Measurements from ENCODE around the gene CDC42EP4.

The CDC42EP4 gene

GRCh38 chr17:73261952-73262675 is 49.7 kb downstream of the CDC42EP4 start:
- Histone ChIP-seq H3K27me3 (ENCODE audit: control insufficient read depth, insufficient read depth, low read length) (peaks cover 14% of the 10 kb centered on the region), H3K36me3 (ENCODE audit: control insufficient read depth, insufficient read depth, low read length) (no peaks in the 10 kb centered on the region), H3K9me3 (ENCODE audit: control insufficient read depth, insufficient read depth, low read length) (no peaks in the 10 kb centered on the region), H3K27ac (ENCODE audit: low read depth, low read length) (peak overlapping the region; percentile 66), H3K4me3 (ENCODE audit: low read depth, low read length) (0 out of 2 replicates have a peak overlapping the region, but pooled peaks have one; percentile 31), H3K4me1 (ENCODE audit: control insufficient read depth, insufficient read depth, low read length) (peaks cover 20% of the 10 kb centered on the region), H3K9ac (ENCODE audit: low read depth, low read length) (no peak overlapping the region)

GRCh38 chr17:73261617-73261951 is 50.2 kb downstream of the CDC42EP4 start, which contains the start of gene CPSF4L:
TSS of gene CPSF4L (minus strand) at chr17:73261880. CDS start at chr17:73261818, 62 bp downstream.
- H3K4me1 ChIP-seq (ENCODE audit: control insufficient read depth, insufficient read depth, low read length) = peaks cover 20% of the 10 kb centered on the region
- peak within 1 kb of the TSS; percentile 66 for H3K27ac ChIP-seq (ENCODE audit: low read depth, low read length)
- no peaks in the 10 kb centered on the region for H3K9me3 ChIP-seq (ENCODE audit: control insufficient read depth, insufficient read depth, low read length)
- H3K9ac ChIP-seq (ENCODE audit: low read depth, low read length) = no peak within 1 kb of the TSS
- peaks cover 14% of the 10 kb centered on the region for H3K27me3 ChIP-seq (ENCODE audit: control insufficient read depth, insufficient read depth, low read length)
- H3K4me3 ChIP-seq (ENCODE audit: low read depth, low read length) = 0 out of 2 replicates have a peak within 1 kb of the TSS, but pooled peaks have one; percentile 31
- no peaks in the 10 kb centered on the region for H3K36me3 ChIP-seq (ENCODE audit: control insufficient read depth, insufficient read depth, low read length)

- H3K27me3 ChIP-seq (ENCODE audit: control insufficient read depth, insufficient read depth, low read length) = no peaks in the 10 kb centered on the region
- peaks cover 17% of the 10 kb centered on the region for H3K4me1 ChIP-seq (ENCODE audit: control insufficient read depth, insufficient read depth, low read length)
- H3K4me3 ChIP-seq (ENCODE audit: low read depth, low read length) = no peak overlapping the region
- no peak overlapping the region for H3K27ac ChIP-seq (ENCODE audit: low read depth, low read length)
- H3K9me3 ChIP-seq (ENCODE audit: control insufficient read depth, insufficient read depth, low read length) = no peaks in the 10 kb centered on the region
- H3K9ac ChIP-seq (ENCODE audit: low read depth, low read length) = no peak overlapping the region
- no peaks in the 10 kb centered on the region for H3K36me3 ChIP-seq (ENCODE audit: control insufficient read depth, insufficient read depth, low read length)
Observed at GRCh38 chr17:73257516-73257915, 54.3 kb downstream of the CDC42EP4 start.

GRCh38 chr17:73256220-73256619 is 55.6 kb downstream of the CDC42EP4 start:
- H3K9me3 ChIP-seq (ENCODE audit: control insufficient read depth, insufficient read depth, low read length) = no peaks in the 10 kb centered on the region
- H3K27ac ChIP-seq (ENCODE audit: low read depth, low read length) = no peak overlapping the region
- H3K4me3 ChIP-seq (ENCODE audit: low read depth, low read length) = no peak overlapping the region
- no peaks in the 10 kb centered on the region for H3K27me3 ChIP-seq (ENCODE audit: control insufficient read depth, insufficient read depth, low read length)
- H3K36me3 ChIP-seq (ENCODE audit: control insufficient read depth, insufficient read depth, low read length) = no peaks in the 10 kb centered on the region
- no peak overlapping the region for H3K9ac ChIP-seq (ENCODE audit: low read depth, low read length)
- peaks cover 7% of the 10 kb centered on the region for H3K4me1 ChIP-seq (ENCODE audit: control insufficient read depth, insufficient read depth, low read length)

- Histone ChIP-seq H3K36me3 (ENCODE audit: control insufficient read depth, insufficient read depth, low read length) (no peaks in the 10 kb centered on the region), H3K9ac (ENCODE audit: low read depth, low read length) (no peak overlapping the region), H3K27ac (ENCODE audit: low read depth, low read length) (no peak overlapping the region), H3K4me3 (ENCODE audit: low read depth, low read length) (no peak overlapping the region), H3K27me3 (ENCODE audit: control insufficient read depth, insufficient read depth, low read length) (no peaks in the 10 kb centered on the region), H3K9me3 (ENCODE audit: control insufficient read depth, insufficient read depth, low read length) (no peaks in the 10 kb centered on the region), H3K4me1 (ENCODE audit: control insufficient read depth, insufficient read depth, low read length) (peaks cover 7% of the 10 kb centered on the region)
Observed at GRCh38 chr17:73255671-73256181, 56.1 kb downstream of the CDC42EP4 start.

- Histone ChIP-seq H3K4me3 (ENCODE audit: low read depth, low read length) (no peak overlapping the region), H3K9ac (ENCODE audit: low read depth, low read length) (no peak overlapping the region), H3K4me1 (ENCODE audit: control insufficient read depth, insufficient read depth, low read length) (peaks cover 7% of the 10 kb centered on the region), H3K27ac (ENCODE audit: low read depth, low read length) (no peak overlapping the region), H3K9me3 (ENCODE audit: control insufficient read depth, insufficient read depth, low read length) (no peaks in the 10 kb centered on the region), H3K36me3 (ENCODE audit: control insufficient read depth, insufficient read depth, low read length) (peaks cover 20% of the 10 kb centered on the region), H3K27me3 (ENCODE audit: control insufficient read depth, insufficient read depth, low read length) (no peaks in the 10 kb centered on the region)
Observed at GRCh38 chr17:73251871-73252270, 59.9 kb downstream of the CDC42EP4 start.

GRCh38 chr17:73250851-73251640 is 60.8 kb downstream of the CDC42EP4 start:
- no peak overlapping the region for H3K27ac ChIP-seq (ENCODE audit: low read depth, low read length)
- H3K36me3 ChIP-seq (ENCODE audit: control insufficient read depth, insufficient read depth, low read length) = peaks cover 24% of the 10 kb centered on the region
- H3K9ac ChIP-seq (ENCODE audit: low read depth, low read length) = no peak overlapping the region
- H3K27me3 ChIP-seq (ENCODE audit: control insufficient read depth, insufficient read depth, low read length) = no peaks in the 10 kb centered on the region
- H3K4me3 ChIP-seq (ENCODE audit: low read depth, low read length) = no peak overlapping the region
- peaks cover 3% of the 10 kb centered on the region for H3K4me1 ChIP-seq (ENCODE audit: control insufficient read depth, insufficient read depth, low read length)
- H3K9me3 ChIP-seq (ENCODE audit: control insufficient read depth, insufficient read depth, low read length) = no peaks in the 10 kb centered on the region

- Histone ChIP-seq H3K27ac (ENCODE audit: low read depth, low read length) (no peak overlapping the region), H3K4me1 (ENCODE audit: control insufficient read depth, insufficient read depth, low read length) (no peaks in the 10 kb centered on the region; the same call in 1 of the 2 replicates), H3K9ac (ENCODE audit: low read depth, low read length) (no peak overlapping the region), H3K9me3 (ENCODE audit: control insufficient read depth, insufficient read depth, low read length) (no peaks in the 10 kb centered on the region), H3K4me3 (ENCODE audit: low read depth, low read length) (no peak overlapping the region), H3K36me3 (ENCODE audit: control insufficient read depth, insufficient read depth, low read length) (peaks cover 37% of the 10 kb centered on the region), H3K27me3 (ENCODE audit: control insufficient read depth, insufficient read depth, low read length) (no peaks in the 10 kb centered on the region)
Observed at GRCh38 chr17:73249700-73250099, 62.1 kb downstream of the CDC42EP4 start.

- Histone ChIP-seq H3K9ac (ENCODE audit: low read depth, low read length) (no peak overlapping the region), H3K27ac (ENCODE audit: low read depth, low read length) (no peak overlapping the region), H3K9me3 (ENCODE audit: control insufficient read depth, insufficient read depth, low read length) (no peaks in the 10 kb centered on the region), H3K4me3 (ENCODE audit: low read depth, low read length) (no peak overlapping the region), H3K36me3 (ENCODE audit: control insufficient read depth, insufficient read depth, low read length) (peaks cover 44% of the 10 kb centered on the region), H3K4me1 (ENCODE audit: control insufficient read depth, insufficient read depth, low read length) (no peaks in the 10 kb centered on the region; the same call in 1 of the 2 replicates), H3K27me3 (ENCODE audit: control insufficient read depth, insufficient read depth, low read length) (no peaks in the 10 kb centered on the region)
Observed at GRCh38 chr17:73248532-73248931, 63.3 kb downstream of the CDC42EP4 start.

GRCh38 chr17:73247726-73248125 is 64.1 kb downstream of the CDC42EP4 start:
- peaks cover 49% of the 10 kb centered on the region for H3K36me3 ChIP-seq (ENCODE audit: control insufficient read depth, insufficient read depth, low read length)
- no peaks in the 10 kb centered on the region for H3K27me3 ChIP-seq (ENCODE audit: control insufficient read depth, insufficient read depth, low read length)
- H3K4me3 ChIP-seq (ENCODE audit: low read depth, low read length) = no peak overlapping the region
- H3K9ac ChIP-seq (ENCODE audit: low read depth, low read length) = no peak overlapping the region
- no peaks in the 10 kb centered on the region; the same call in 1 of the 2 replicates for H3K4me1 ChIP-seq (ENCODE audit: control insufficient read depth, insufficient read depth, low read length)
- no peaks in the 10 kb centered on the region for H3K9me3 ChIP-seq (ENCODE audit: control insufficient read depth, insufficient read depth, low read length)
- H3K27ac ChIP-seq (ENCODE audit: low read depth, low read length) = no peak overlapping the region

- no peaks in the 10 kb centered on the region for H3K4me1 ChIP-seq (ENCODE audit: control insufficient read depth, insufficient read depth, low read length)
- no peak overlapping the region for H3K27ac ChIP-seq (ENCODE audit: low read depth, low read length)
- no peaks in the 10 kb centered on the region for H3K27me3 ChIP-seq (ENCODE audit: control insufficient read depth, insufficient read depth, low read length)
- peaks cover 80% of the 10 kb centered on the region for H3K36me3 ChIP-seq (ENCODE audit: control insufficient read depth, insufficient read depth, low read length)
- no peak overlapping the region for H3K4me3 ChIP-seq (ENCODE audit: low read depth, low read length)
- no peak overlapping the region for H3K9ac ChIP-seq (ENCODE audit: low read depth, low read length)
- no peaks in the 10 kb centered on the region for H3K9me3 ChIP-seq (ENCODE audit: control insufficient read depth, insufficient read depth, low read length)
Observed at GRCh38 chr17:73240561-73240960, 71.2 kb downstream of the CDC42EP4 start.

Data from HUES48 (cell line).